ENCODE measurements around the gene PALB2. TPM values are rescaled to one million over a fixed set of nuclear protein-coding genes. Genes with fewer than 3 reads are reported as not detected.

The PALB2 gene
- total and polyA plus RNA-seq, 10 of the 15 experiments (the other 5 are each of a cell fraction or from before 2014, with no cell fraction given) = 9.2 to 24.6 (median 17.6) TPM

GRCh38 chr16:23629516-23629915 lies 11.6 kb downstream of the PALB2 start:
- DNase-seq (ENCODE audit: low read depth, low spot score) = no peak
- POLR2A ChIA-PET = interaction anchor here (1.3 kb wide), 1 partner anchor 9 kb away, joined by 3 read pairs; no protein-coding TSS in a partner anchor
- WGBS (ENCODE audit: insufficient coverage, insufficient replicate concordance, low lambda C conversion rate, missing lambda C conversion rate) = 90% methylated on average over 8 of the region's 8 CpGs
- no peak for FAIRE-seq
- intact Hi-C loops (cut with micrococcal nuclease; ENCODE audit: unreplicated experiment) (no loop called here), in situ Hi-C loops (cut with MboI) (no loop called here)
- Histone ChIP-seq H3K4me1 (ENCODE audit: control insufficient read depth, insufficient read depth, low read length) (no peaks in the 10 kb centered on the region; the same call in 1 of the 2 replicates), H3K27me3 (replicated peaks in 1 of 2; ENCODE audit: control insufficient read depth in 2 of 2, insufficient read depth in 2 of 2, low read length in 1 of 2) (no peaks in the 10 kb centered on the region), H2AFZ (ENCODE audit: control insufficient read depth, low read depth, low read length) (no peak overlapping the region), H3K27ac (ENCODE audit: control insufficient read depth, insufficient read depth) (no peak overlapping the region), H3K9me3 (replicated peaks; ENCODE audit: control insufficient read depth, insufficient read depth, low read length) (no peaks in the 10 kb centered on the region), H4K20me1 (ENCODE audit: control insufficient read depth, insufficient read depth) (no peaks in the 10 kb centered on the region), H3K4me3 (no peak overlapping the region), H3K4me2 (ENCODE audit: control insufficient read depth, insufficient read depth) (no peak overlapping the region), H3K36me3 (ENCODE audit: control insufficient read depth in 2 of 2, insufficient read depth in 2 of 2, low read length in 1 of 2) (peaks cover 6 to 8% of the 10 kb centered on the region in 2 experiments; a peak in 3 of 4 replicates), H3K79me2 (ENCODE audit: control insufficient read depth, insufficient read depth, low read length) (peaks cover 4% of the 10 kb centered on the region; the same call in 1 of the 2 replicates), H3K9ac (ENCODE audit: control insufficient read depth, insufficient read depth, low read length) (no peak overlapping the region)
- no peak for ATAC-seq
- RAD21 ChIA-PET (ENCODE audit: unreplicated experiment) = interaction anchor here (0.8 kb wide), 1 partner anchor 11 kb away, joined by 3 read pairs; the partner anchor contains the start of gene PALB2
- BruUV-seq (replicated peaks) = no TSS peak
- TF ChIP-seq TCF3 (IDR thresholded peaks at IDR 0.05; ENCODE audit: borderline replicate concordance, insufficient read depth, low read depth, low read length) (no peak), FOXK2 (IDR thresholded peaks at IDR 0.05) (peak; percentile 29; the same call in 1 of the 2 replicates), HCFC1 (IDR thresholded peaks at IDR 0.05; ENCODE audit: low read length) (no peak)
- SMC1A ChIA-PET (ENCODE audit: uncharacterized antibody, unreplicated experiment) = no interaction called here
- CTCF ChIA-PET = no interaction called here

GRCh38 chr16:23624092-23624491 lies 17.0 kb downstream of the PALB2 start:
- no peak for ATAC-seq
- intact Hi-C loops (cut with micrococcal nuclease; ENCODE audit: unreplicated experiment) (no loop called here), in situ Hi-C loops (cut with MboI) (no loop called here)
- RAD21 ChIA-PET (ENCODE audit: unreplicated experiment) = no interaction called here
- Histone ChIP-seq H3K9me3 (replicated peaks; ENCODE audit: control insufficient read depth, insufficient read depth, low read length) (no peaks in the 10 kb centered on the region), H3K79me2 (ENCODE audit: control insufficient read depth, insufficient read depth, low read length) (no peaks in the 10 kb centered on the region), H3K36me3 (ENCODE audit: control insufficient read depth in 2 of 2, insufficient read depth in 2 of 2, low read length in 1 of 2) (peaks cover 4 to 16% of the 10 kb centered on the region in 2 experiments), H3K4me2 (ENCODE audit: control insufficient read depth, insufficient read depth) (no peak overlapping the region), H3K4me3 (no peak overlapping the region), H2AFZ (ENCODE audit: control insufficient read depth, low read depth, low read length) (no peak overlapping the region), H4K20me1 (ENCODE audit: control insufficient read depth, insufficient read depth) (no peaks in the 10 kb centered on the region), H3K27me3 (replicated peaks in 1 of 2; ENCODE audit: control insufficient read depth in 2 of 2, insufficient read depth in 2 of 2, low read length in 1 of 2) (no peaks in the 10 kb centered on the region), H3K9ac (ENCODE audit: control insufficient read depth, insufficient read depth, low read length) (no peak overlapping the region), H3K27ac (ENCODE audit: control insufficient read depth, insufficient read depth) (no peak overlapping the region), H3K4me1 (ENCODE audit: control insufficient read depth, insufficient read depth, low read length) (no peaks in the 10 kb centered on the region)
- SMC1A ChIA-PET (ENCODE audit: uncharacterized antibody, unreplicated experiment) = interaction anchor here (1.2 kb wide), 1 partner anchor 16 kb away, joined by 3 read pairs; no protein-coding TSS in a partner anchor
- no peak for TF ChIP-seq CBX3 (IDR thresholded peaks at IDR 0.05; ENCODE audit: borderline replicate concordance, low read depth)
- POLR2A ChIA-PET = no interaction called here
- no peak for DNase-seq (ENCODE audit: low read depth, low spot score)
- BruUV-seq (replicated peaks) = no TSS peak
- CTCF ChIA-PET = no interaction called here
- FAIRE-seq = no peak
